CD4-positive, CD25-positive, alpha-beta regulatory T cell (primary cell): ENCODE results near the gene NEGR1. TPM values are rescaled to one million over a fixed set of nuclear protein-coding genes. Genes with fewer than 3 reads are reported as not detected.

Experiments
- ATAC-seq, 2 donors: fragments of 150-1000 bp; cut with Tn5 transposase; one replicate each; pipeline ENCODE4 v1.10.0; 2021; ENCODE audit warnings: low read depth in 2 of 2, moderate number of reproducible peaks in 2 of 2, moderate library complexity in 1 of 2
- DNase-seq, 3 donors: peaks; one replicate each; pipeline versions ENCODE4 v3.0.0 to v3.0.0-alpha.2; 2012 to 2022; ENCODE audit warnings: mixed read lengths in 1 of 3
- H3K27ac ChIP-seq: one replicate; pipeline ENCODE4 v1.7.0; 2013; ENCODE audit warnings: mild to moderate bottlenecking, low read length; ENCODE audit not compliant: insufficient read depth, poor library complexity, severe bottlenecking
- H3K27me3 ChIP-seq: one replicate; pipeline ENCODE4 v1.7.0; 2013; ENCODE audit warnings: low read length; ENCODE audit not compliant: control insufficient read depth, insufficient read depth
- H3K36me3 ChIP-seq: one replicate; pipeline ENCODE4 v1.7.0; 2013; ENCODE audit warnings: mild to moderate bottlenecking, low read length, moderate library complexity; ENCODE audit not compliant: control insufficient read depth, insufficient read depth
- H3K4me1 ChIP-seq: 2 replicates; pipeline ENCODE4 v1.7.0; 2013; ENCODE audit warnings: mild to moderate bottlenecking, low read length; ENCODE audit not compliant: insufficient read depth, control insufficient read depth, poor library complexity, severe bottlenecking
- H3K4me3 ChIP-seq: one replicate; pipeline ENCODE4 v1.7.0; 2013; ENCODE audit warnings: low read depth, mild to moderate bottlenecking, low read length, moderate library complexity
- H3K9me3 ChIP-seq, 2 experiments: 1 replicate in 1 of 2; 2 replicates in 1 of 2; pipeline ENCODE4 v1.7.0; 2013; ENCODE audit warnings: low read length in 2 of 2, mild to moderate bottlenecking in 1 of 2, moderate library complexity in 1 of 2; ENCODE audit not compliant: control insufficient read depth in 2 of 2
- H3K27ac Mint-ChIP-seq, 3 donors: one replicate each; pipeline ENCODE4 v1.8.0; 2020 to 2022; ENCODE audit warnings: mild to moderate bottlenecking in 3 of 3, mixed read lengths in 3 of 3, moderate library complexity in 2 of 3
- H3K27me3 Mint-ChIP-seq: one replicate; pipeline ENCODE4 v1.8.0; 2022; ENCODE audit warnings: mild to moderate bottlenecking, mixed read lengths
- H3K36me3 Mint-ChIP-seq: one replicate; pipeline ENCODE4 v1.8.0; 2020; ENCODE audit warnings: mixed read lengths
- H3K4me1 Mint-ChIP-seq, 4 donors: one replicate each; pipeline ENCODE4 v1.8.0; 2020 to 2022; ENCODE audit warnings: mixed read lengths in 4 of 4, mild to moderate bottlenecking in 1 of 4
- H3K4me3 Mint-ChIP-seq, 4 donors: one replicate each; pipeline ENCODE4 v1.8.0; 2020 to 2022; ENCODE audit warnings: mild to moderate bottlenecking in 4 of 4, mixed read lengths in 4 of 4, moderate library complexity in 3 of 4
- H3K9me3 Mint-ChIP-seq, 7 donors: one replicate each; pipeline ENCODE4 v1.8.0; 2020 to 2022; ENCODE audit warnings: mixed read lengths in 7 of 7, mild to moderate bottlenecking in 3 of 7, moderate library complexity in 2 of 7
- polyA plus RNA-seq, 4 donors: library from polyadenylated mRNA; unstranded; fragments of 300-500 nt; fragmentation: Illumina TruSeq; gene quantifications; one replicate each; pipeline ENCODE4 v1.2.3, GENCODE V29; 2021
- total RNA-seq: library from RNA; stranded (reverse); gene quantifications from one replicate; pipeline ENCODE4 v1.2.3, GENCODE V29; 2022

Gene NEGR1
- total and polyA plus RNA-seq, 5 donors from 2014 or later, result not detected

- H3K4me1 Mint-ChIP-seq, result no peaks in the 10 kb centered on the region
Measured at GRCh38 chr1:71921935-71922559, 360.3 kb downstream of the NEGR1 start.

GRCh38 chr1:71921204-71921603 is 361.1 kb downstream of the NEGR1 start:
- no peak for DNase-seq
- no peak overlapping the region for H3K4me3 ChIP-seq
- no peak overlapping the region for H3K27ac Mint-ChIP-seq
- no peak for ATAC-seq
- H3K27ac ChIP-seq, result no peak overlapping the region
- H3K4me3 Mint-ChIP-seq, result no peak overlapping the region
- H3K27me3 ChIP-seq, result no peaks in the 10 kb centered on the region
- H3K4me1 Mint-ChIP-seq, result no peaks in the 10 kb centered on the region
- H3K4me1 ChIP-seq, result no peaks in the 10 kb centered on the region
- H3K9me3 Mint-ChIP-seq, result peaks cover 0 to 10% (median 5%) of the 10 kb centered on the region in 7 donors
- H3K27me3 Mint-ChIP-seq, result no peaks in the 10 kb centered on the region
- no peaks in the 10 kb centered on the region for H3K36me3 Mint-ChIP-seq
- H3K36me3 ChIP-seq, result no peaks in the 10 kb centered on the region
- H3K9me3 ChIP-seq, result peaks cover 0 to 5% of the 10 kb centered on the region in 2 experiments

More at GRCh38 chr1:71921935-71922559, 360.3 kb downstream of the NEGR1 start:
- no peak overlapping the region for H3K4me3 ChIP-seq
- no peaks in the 10 kb centered on the region for H3K9me3 ChIP-seq
- no peaks in the 10 kb centered on the region for H3K4me1 ChIP-seq
- H3K36me3 ChIP-seq, result no peaks in the 10 kb centered on the region
- Mint-ChIP-seq H3K4me3 (no peak overlapping the region), H3K9me3 (peaks cover 0 to 13% (median 5%) of the 10 kb centered on the region in 7 donors), H3K36me3 (no peaks in the 10 kb centered on the region), H3K27me3 (no peaks in the 10 kb centered on the region), H3K27ac (no peak overlapping the region)
- H3K27me3 ChIP-seq, result no peaks in the 10 kb centered on the region
- ATAC-seq (no peak), DNase-seq (no peak)
- H3K27ac ChIP-seq, result no peak overlapping the region

GRCh38 chr1:71920556-71920955 is 361.8 kb downstream of the NEGR1 start:
- Histone ChIP-seq H3K27ac (no peak overlapping the region), H3K36me3 (no peaks in the 10 kb centered on the region), H3K4me3 (no peak overlapping the region), H3K27me3 (no peaks in the 10 kb centered on the region), H3K9me3 (peaks cover 0 to 5% of the 10 kb centered on the region in 2 experiments), H3K4me1 (no peaks in the 10 kb centered on the region)
- Mint-ChIP-seq H3K27ac (no peak overlapping the region), H3K36me3 (no peaks in the 10 kb centered on the region), H3K9me3 (peaks cover 0 to 10% (median 7%) of the 10 kb centered on the region in 7 donors), H3K4me1 (no peaks in the 10 kb centered on the region), H3K27me3 (no peaks in the 10 kb centered on the region), H3K4me3 (no peak overlapping the region)
- ATAC-seq, result no peak
- DNase-seq, result no peak

- Histone ChIP-seq H3K9me3 (peaks cover 0 to 5% of the 10 kb centered on the region in 2 experiments), H3K27ac (no peak overlapping the region), H3K36me3 (no peaks in the 10 kb centered on the region), H3K27me3 (no peaks in the 10 kb centered on the region), H3K4me1 (no peaks in the 10 kb centered on the region), H3K4me3 (no peak overlapping the region)
- no peaks in the 10 kb centered on the region for H3K27me3 Mint-ChIP-seq
- no peaks in the 10 kb centered on the region for H3K36me3 Mint-ChIP-seq
- DNase-seq, result no peak
- H3K4me1 Mint-ChIP-seq, result no peaks in the 10 kb centered on the region
- peaks cover 0 to 10% (median 7%) of the 10 kb centered on the region in 7 donors for H3K9me3 Mint-ChIP-seq
- ATAC-seq, result no peak
- no peak overlapping the region for H3K27ac Mint-ChIP-seq
- no peak overlapping the region for H3K4me3 Mint-ChIP-seq
Measured at GRCh38 chr1:71919811-71920509, 362.4 kb downstream of the NEGR1 start.

- Mint-ChIP-seq H3K9me3 (peaks cover 0 to 12% (median 7%) of the 10 kb centered on the region in 7 donors), H3K36me3 (no peaks in the 10 kb centered on the region), H3K4me3 (no peak overlapping the region), H3K27ac (no peak overlapping the region), H3K4me1 (no peaks in the 10 kb centered on the region), H3K27me3 (no peaks in the 10 kb centered on the region)
- ATAC-seq (no peak), DNase-seq (no peak)
- Histone ChIP-seq H3K4me1 (no peaks in the 10 kb centered on the region), H3K27ac (no peak overlapping the region), H3K27me3 (no peaks in the 10 kb centered on the region), H3K4me3 (no peak overlapping the region), H3K9me3 (peaks cover 3 to 5% of the 10 kb centered on the region in 2 experiments), H3K36me3 (no peaks in the 10 kb centered on the region)
Measured at GRCh38 chr1:71918630-71919029, 363.7 kb downstream of the NEGR1 start.

- no peaks in the 10 kb centered on the region for H3K36me3 Mint-ChIP-seq
- H3K4me3 Mint-ChIP-seq, result no peak overlapping the region
- H3K27ac Mint-ChIP-seq, result no peak overlapping the region
- ATAC-seq, result no peak
- no peaks in the 10 kb centered on the region for H3K36me3 ChIP-seq
- no peak overlapping the region for H3K4me3 ChIP-seq
- no peaks in the 10 kb centered on the region for H3K4me1 ChIP-seq
- no peak overlapping the region for H3K27ac ChIP-seq
- no peaks in the 10 kb centered on the region for H3K27me3 Mint-ChIP-seq
- H3K9me3 ChIP-seq, result peaks cover 3 to 5% of the 10 kb centered on the region in 2 experiments
- H3K4me1 Mint-ChIP-seq, result no peaks in the 10 kb centered on the region
- DNase-seq, result no peak
- no peaks in the 10 kb centered on the region for H3K27me3 ChIP-seq
- peaks cover 0 to 15% (median 7%) of the 10 kb centered on the region in 7 donors for H3K9me3 Mint-ChIP-seq
Measured at GRCh38 chr1:71916894-71917293, 365.4 kb downstream of the NEGR1 start.

- Histone ChIP-seq H3K4me3 (no peak overlapping the region), H3K36me3 (no peaks in the 10 kb centered on the region), H3K4me1 (no peaks in the 10 kb centered on the region), H3K27ac (no peak overlapping the region), H3K9me3 (peaks cover 3 to 5% of the 10 kb centered on the region in 2 experiments), H3K27me3 (no peaks in the 10 kb centered on the region)
- Mint-ChIP-seq H3K9me3 (peaks cover 0 to 15% (median 3%) of the 10 kb centered on the region in 7 donors), H3K4me3 (no peak overlapping the region), H3K36me3 (no peaks in the 10 kb centered on the region), H3K27me3 (no peaks in the 10 kb centered on the region), H3K27ac (no peak overlapping the region), H3K4me1 (no peaks in the 10 kb centered on the region)
- DNase-seq (no peak), ATAC-seq (no peak)
Measured at GRCh38 chr1:71914626-71915025, 367.7 kb downstream of the NEGR1 start.
